ENCODE measurements around the gene CDIP1. TPM values are rescaled to one million over a fixed set of nuclear protein-coding genes. Genes with fewer than 3 reads are reported as not detected.

The CDIP1 gene
- total and polyA plus RNA-seq, 10 of the 15 experiments (the other 5 are each of a cell fraction or from before 2014, with no cell fraction given) = 6.1 to 32.4 (median 13.6) TPM

- TF ChIP-seq ZBTB33 (IDR thresholded peaks at IDR 0.05) = no peak
- TF ChIP-seq NFIC (IDR thresholded peaks at IDR 0.05; ENCODE audit: low read depth, low read length) = no peak
- no peak for TF ChIP-seq SMAD1 (IDR thresholded peaks at IDR 0.05; ENCODE audit: low read depth, partially characterized antibody)
- no peak for TF ChIP-seq MEF2A (IDR thresholded peaks at IDR 0.05; ENCODE audit: insufficient read depth, low read depth, low read length)
- TF ChIP-seq ZNF592 (IDR thresholded peaks at IDR 0.05) = no peak
- no peak for TF ChIP-seq TCF3 (IDR thresholded peaks at IDR 0.05; ENCODE audit: borderline replicate concordance, insufficient read depth, low read depth, low read length)
Observed at GRCh38 chr16:4507588-4508345, 30.8 kb downstream of the CDIP1 start (continued).

Measured in GM12878 (cell line).